ENCODE results near the gene YEATS2.

The YEATS2 gene

DNA sequence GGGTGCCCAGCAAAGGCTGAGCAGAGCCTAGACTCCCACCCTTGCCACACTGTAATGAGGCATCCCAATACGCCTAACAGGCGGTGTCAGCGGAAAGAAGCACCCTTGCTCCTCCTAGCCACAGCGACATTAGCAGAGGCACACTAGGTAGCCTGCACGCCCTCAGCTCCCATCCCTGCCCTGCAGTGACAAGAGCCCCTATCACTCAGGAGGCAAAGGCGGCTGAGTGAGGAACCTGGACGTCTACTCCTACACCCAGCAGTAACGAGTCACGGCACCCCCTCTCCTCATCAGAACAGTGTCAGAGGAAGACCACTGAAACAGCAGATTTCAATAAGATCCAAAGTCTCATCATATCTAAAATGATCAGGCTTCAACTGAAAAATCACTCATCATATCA, 139.8 kb downstream of the YEATS2 start:
- DNase-seq (ENCODE audit: low spot score), result no peak

GRCh38 chr3:183837894-183838293, 140.3 kb downstream of the YEATS2 start:
- no peak for DNase-seq (ENCODE audit: low spot score)

DNA sequence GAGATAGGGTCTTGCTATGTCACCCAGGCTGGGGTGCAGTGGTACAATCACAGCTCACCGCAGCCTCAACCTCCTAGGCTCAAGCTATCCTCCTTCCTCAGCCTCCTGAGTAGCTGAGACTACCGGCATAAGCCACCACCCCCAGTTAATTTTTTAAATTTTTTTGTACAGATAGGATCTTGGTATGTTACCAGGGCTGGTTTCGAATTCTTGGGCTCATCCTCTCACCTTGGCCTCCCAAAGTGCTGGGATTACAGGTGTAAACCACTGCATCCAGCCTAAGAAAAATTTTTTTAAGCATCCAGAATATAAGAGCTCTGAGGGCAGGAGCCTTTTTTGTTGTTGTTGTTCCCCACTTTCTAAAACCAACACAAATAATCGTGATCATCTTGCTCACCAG, 142.2 kb downstream of the YEATS2 start:
- DNase-seq (ENCODE audit: low spot score), result no peak

GRCh38 chr3:183844606-183845005, 147.0 kb downstream of the YEATS2 start:
- no peak for DNase-seq (ENCODE audit: low spot score)

DNA sequence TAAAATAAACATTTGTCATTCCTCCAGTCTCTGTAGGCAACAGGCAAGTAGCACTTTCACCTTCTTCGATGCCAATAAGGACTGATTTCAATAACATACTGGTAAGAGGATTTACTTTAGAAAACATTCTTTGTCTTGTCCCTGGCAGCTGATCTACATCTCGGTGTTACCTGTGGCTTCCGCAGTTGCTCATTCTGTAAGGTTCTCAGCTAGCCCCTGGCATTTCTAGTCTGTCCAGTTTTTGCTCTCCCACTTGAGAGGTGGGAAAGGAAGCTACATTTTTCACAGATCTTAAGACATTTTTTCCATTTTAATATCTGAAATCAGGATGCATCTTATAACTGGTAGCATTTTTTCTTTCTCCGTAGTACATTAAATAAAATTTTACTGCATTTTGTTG, 147.5 kb downstream of the YEATS2 start:
- no peak for DNase-seq (ENCODE audit: low spot score)

GRCh38 chr3:183845608-183846288, 148.2 kb downstream of the YEATS2 start:
- DNase-seq (ENCODE audit: low spot score), result no peak

DNA sequence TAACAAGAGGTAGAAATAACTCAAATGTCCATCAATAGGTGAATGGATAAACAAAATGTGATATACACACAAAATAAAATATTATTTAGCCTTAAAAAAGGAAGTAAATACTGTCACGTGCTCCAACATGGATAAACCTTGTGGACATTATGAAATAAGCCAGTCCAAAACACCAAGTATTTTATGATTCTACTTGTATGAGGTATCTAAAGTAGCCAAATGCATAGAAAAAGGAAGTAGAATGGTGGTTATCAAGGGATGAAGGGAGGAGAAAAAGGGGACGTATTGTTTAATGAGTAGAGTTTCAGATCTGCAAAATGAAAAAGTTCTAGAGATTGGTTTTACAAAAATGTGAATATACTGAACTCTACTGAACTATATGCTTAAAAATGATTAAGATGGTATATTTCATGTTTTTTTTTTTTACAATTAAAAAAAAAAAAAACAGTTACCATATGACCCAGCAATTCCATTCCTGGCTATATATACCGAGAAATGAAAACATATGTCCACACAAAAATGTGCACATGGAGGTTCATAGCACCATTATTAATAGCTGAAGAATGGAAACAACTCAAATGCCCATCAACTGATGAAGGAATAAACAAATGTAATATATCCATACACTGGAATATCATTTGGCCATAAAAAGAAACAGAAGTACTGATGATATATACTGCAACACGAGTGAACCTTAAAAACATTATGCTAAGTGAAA, 156.9 kb downstream of the YEATS2 start:
- no peak for DNase-seq (ENCODE audit: low spot score)

DNA sequence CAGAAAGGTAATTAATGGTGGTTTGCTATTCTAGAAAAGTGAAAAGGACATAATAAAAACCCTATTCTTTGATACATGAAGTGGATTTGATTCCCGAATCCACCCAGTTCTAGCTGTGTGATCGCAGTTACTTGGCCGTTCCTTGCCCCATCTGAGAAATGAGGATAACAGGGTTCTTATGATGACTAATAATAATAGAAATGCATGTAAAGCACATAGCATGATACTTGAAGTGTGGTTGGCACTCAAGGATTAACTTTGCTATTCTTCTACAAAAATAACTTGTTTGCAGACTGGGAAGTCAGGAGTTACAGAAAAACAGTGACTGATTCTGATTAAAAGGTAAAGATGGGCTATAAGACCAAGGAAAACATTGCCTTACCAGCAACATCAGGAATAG, 160.3 kb downstream of the YEATS2 start:
- DNase-seq (ENCODE audit: low spot score), result no peak
